Transverse colon (tissue), 3 donors: ENCODE measurements around the gene PIP5K1B.

Experiments
- POLR2A ChIP-seq: fragments of 450-650 bp; IDR thresholded peaks from one replicate; pipeline ENCODE4 v1.6.1; 2016; ENCODE audit warnings: antibody characterized with exemption, mild to moderate bottlenecking, moderate library complexity
- TF ChIP-seq, protein P1 (sequence below), 5 experiments: fragments of 200-600 bp in 3 of 5; fragments of 450-650 bp in 2 of 5; sonication (generic) in 3 of 5; IDR thresholded peaks; 1 replicate in 2 of 5; 2 replicates in 3 of 5; pipeline ENCODE4 v1.5.1; 2016 to 2017; ENCODE audit warnings: antibody characterized with exemption in 5 of 5, inconsistent platforms in 3 of 5, mild to moderate bottlenecking in 2 of 5, moderate library complexity in 1 of 5

DNA sequence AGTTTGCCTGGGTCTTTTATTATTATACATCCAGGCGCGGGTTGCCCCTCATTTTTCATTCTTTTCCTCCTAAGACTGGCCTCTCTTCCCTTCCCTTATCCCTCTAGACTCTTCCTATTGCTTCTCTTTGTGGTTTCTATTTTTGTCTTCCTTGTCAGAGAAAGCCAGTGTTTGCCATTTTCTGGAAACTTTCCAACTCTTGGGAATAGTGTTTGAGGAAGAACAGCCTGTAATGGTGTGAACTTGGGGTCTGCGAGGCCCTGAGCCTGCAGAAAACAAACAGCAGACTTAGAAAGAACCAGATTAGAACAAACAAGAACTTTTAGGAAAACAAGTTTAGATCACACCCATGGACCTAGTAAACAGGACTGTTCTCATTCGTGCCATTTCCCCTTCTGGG is 293.3 kb downstream of the PIP5K1B start:
- TF ChIP-seq, protein P1, sequence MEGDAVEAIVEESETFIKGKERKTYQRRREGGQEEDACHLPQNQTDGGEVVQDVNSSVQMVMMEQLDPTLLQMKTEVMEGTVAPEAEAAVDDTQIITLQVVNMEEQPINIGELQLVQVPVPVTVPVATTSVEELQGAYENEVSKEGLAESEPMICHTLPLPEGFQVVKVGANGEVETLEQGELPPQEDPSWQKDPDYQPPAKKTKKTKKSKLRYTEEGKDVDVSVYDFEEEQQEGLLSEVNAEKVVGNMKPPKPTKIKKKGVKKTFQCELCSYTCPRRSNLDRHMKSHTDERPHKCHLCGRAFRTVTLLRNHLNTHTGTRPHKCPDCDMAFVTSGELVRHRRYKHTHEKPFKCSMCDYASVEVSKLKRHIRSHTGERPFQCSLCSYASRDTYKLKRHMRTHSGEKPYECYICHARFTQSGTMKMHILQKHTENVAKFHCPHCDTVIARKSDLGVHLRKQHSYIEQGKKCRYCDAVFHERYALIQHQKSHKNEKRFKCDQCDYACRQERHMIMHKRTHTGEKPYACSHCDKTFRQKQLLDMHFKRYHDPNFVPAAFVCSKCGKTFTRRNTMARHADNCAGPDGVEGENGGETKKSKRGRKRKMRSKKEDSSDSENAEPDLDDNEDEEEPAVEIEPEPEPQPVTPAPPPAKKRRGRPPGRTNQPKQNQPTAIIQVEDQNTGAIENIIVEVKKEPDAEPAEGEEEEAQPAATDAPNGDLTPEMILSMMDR (IDR thresholded peaks at IDR 0.05), result no peak
- no peak for TF ChIP-seq POLR2A
